T-cell (primary cell): ENCODE results near the gene NUDT14. TPM values are rescaled to one million over a fixed set of nuclear protein-coding genes. Genes with fewer than 3 reads are reported as not detected.

Experiments
- ATAC-seq, 4 experiments: fragments of 200-7000 bp in 3 of 4; fragments of 150-1000 bp in 1 of 4; cut with Tn5 transposase; replicated peaks in 1 of 4; 1 replicate in 3 of 4; 2 replicates in 1 of 4; pipeline ENCODE4 v1.10.0; 2021; ENCODE audit warnings: moderate library complexity in 3 of 4, mild to moderate bottlenecking in 2 of 4, moderate number of reproducible peaks in 1 of 4
- CTCF ChIA-PET, 2 donors: fragments of 300-600 bp; sonication (Branson Sonifier 250); formaldehyde crosslinking; loops; one replicate each; lab custom pipeline; 2022; ENCODE audit warnings: antibody characterized with exemption in 2 of 2; lab: Charles Lee
- POLR2A ChIA-PET, 2 donors: fragments of 300-600 bp; sonication (Branson Sonifier 250); formaldehyde crosslinking; loops; one replicate each; lab custom pipeline; 2022; ENCODE audit warnings: antibody characterized with exemption in 2 of 2; lab: Charles Lee
- DNase-seq, 35 experiments: peaks; one replicate each; pipeline versions ENCODE4 v3.0.0 to v3.0.0-alpha.2; 2013 to 2023
- H3K27ac ChIP-seq: one replicate; pipeline ENCODE4 v1.5.1; 2013; ENCODE audit warnings: low read length
- H3K27me3 ChIP-seq, 2 experiments: replicated peaks in 1 of 2; 1 replicate in 1 of 2; 2 replicates in 1 of 2; pipeline versions ENCODE4 v1.6.1 to v1.7.0; 2013; ENCODE audit warnings: low read length in 1 of 2, mixed read lengths in 1 of 2; ENCODE audit not compliant: control insufficient read depth in 2 of 2, insufficient read depth in 2 of 2; ENCODE audit errors: extremely low read depth in 1 of 2
- H3K36me3 ChIP-seq, 2 donors: 1 replicate in 1 of 2; 2 replicates in 1 of 2; pipeline versions ENCODE4 v1.6.1 to v1.7.0; 2013; ENCODE audit warnings: low read length in 1 of 2; ENCODE audit not compliant: control insufficient read depth in 2 of 2, insufficient read depth in 1 of 2; ENCODE audit errors: extremely low read depth in 1 of 2
- H3K4me1 ChIP-seq, 2 experiments: 1 replicate in 1 of 2; 2 replicates in 1 of 2; pipeline versions ENCODE4 v1.6.1 to v1.7.0; 2013; ENCODE audit warnings: low read length in 2 of 2, mixed read lengths in 1 of 2; ENCODE audit not compliant: insufficient read depth in 2 of 2, control insufficient read depth in 1 of 2; ENCODE audit errors: extremely low read depth in 1 of 2
- H3K4me3 ChIP-seq, 2 donors: 1 replicate in 1 of 2; 2 replicates in 1 of 2; pipeline versions ENCODE4 v1.5.1 to v1.7.0; 2013; ENCODE audit warnings: mild to moderate bottlenecking in 2 of 2, low read length in 1 of 2, moderate library complexity in 1 of 2; ENCODE audit not compliant: control insufficient read depth in 1 of 2; ENCODE audit errors: extremely low read depth in 1 of 2
- H3K9me3 ChIP-seq: 2 replicates; pipeline ENCODE4 v1.7.0; 2013
- H3K27ac Mint-ChIP-seq, 2 donors: one replicate each; pipeline ENCODE4 v1.8.0; 2020 to 2021; ENCODE audit warnings: mild to moderate bottlenecking in 2 of 2, mixed read lengths in 2 of 2
- H3K27me3 Mint-ChIP-seq, 2 donors: one replicate each; pipeline ENCODE4 v1.8.0; 2021 to 2022; ENCODE audit warnings: mixed read lengths in 2 of 2
- H3K36me3 Mint-ChIP-seq: one replicate; pipeline ENCODE4 v1.8.0; 2021; ENCODE audit warnings: mixed read lengths
- H3K4me1 Mint-ChIP-seq, 3 donors: one replicate each; pipeline ENCODE4 v1.8.0; 2020 to 2022; ENCODE audit warnings: mixed read lengths in 3 of 3, mild to moderate bottlenecking in 1 of 3
- H3K4me3 Mint-ChIP-seq, 3 donors: one replicate each; pipeline ENCODE4 v1.8.0; 2020 to 2022; ENCODE audit warnings: mild to moderate bottlenecking in 3 of 3, mixed read lengths in 3 of 3, moderate library complexity in 3 of 3
- H3K9me3 Mint-ChIP-seq, 3 donors: one replicate each; pipeline ENCODE4 v1.8.0; 2020 to 2022; ENCODE audit warnings: mixed read lengths in 3 of 3
- WGBS: methylation state at CpG from one replicate; pipeline ENCODE4 v1.1.5; 2013; ENCODE audit warnings: missing lambda C conversion rate; ENCODE audit not compliant: insufficient coverage; 5-methylcytosine and 5-hydroxymethylcytosine counted together
- total RNA-seq, 35 experiments: library from RNA in 6 of 35; stranded (reverse) in 6 of 35; fragments of 120-200 nt in 1 of 35; gene quantifications; one replicate each; pipeline versions ENCODE4 v1.2.1 to v1.2.4 and lab custom pipeline; 2013 to 2026

The NUDT14 gene
- total RNA-seq, 5 donors from 2014 or later (not counting 1 experiment from before 2014, with no cell fraction given), result 10.0 to 25.5 (median 20.2) TPM

GRCh38 chr14:105163040-105163742, 17.9 kb downstream of the NUDT14 start:
- no peak overlapping the region for H3K4me3 ChIP-seq
- H3K4me1 ChIP-seq, result peaks cover 0 to 5% of the 10 kb centered on the region in 2 experiments
- no peaks in the 10 kb centered on the region for H3K36me3 ChIP-seq
- peaks cover 0 to 5% (median 0%) of the 10 kb centered on the region in 3 donors for H3K4me1 Mint-ChIP-seq
- no peaks in the 10 kb centered on the region for H3K9me3 ChIP-seq
- H3K27me3 Mint-ChIP-seq, result peaks cover 0 to 11% of the 10 kb centered on the region in 2 donors
- ATAC-seq (no peak), DNase-seq (no peak)
- ChIA-PET POLR2A (no interaction called here), CTCF (no interaction called here)
- H3K9me3 Mint-ChIP-seq, result no peaks in the 10 kb centered on the region
- H3K4me3 Mint-ChIP-seq, result no peak overlapping the region
- no peak overlapping the region for H3K27ac Mint-ChIP-seq
- H3K27me3 ChIP-seq, result peaks cover 0 to 46% of the 10 kb centered on the region in 2 experiments
- no peaks in the 10 kb centered on the region for H3K36me3 Mint-ChIP-seq
- WGBS, result 77% methylated on average over 10 of the region's 18 CpGs
- H3K27ac ChIP-seq, result no peak overlapping the region

- Mint-ChIP-seq H3K4me3 (no peak overlapping the region), H3K9me3 (no peaks in the 10 kb centered on the region), H3K4me1 (peaks cover 0 to 5% (median 0%) of the 10 kb centered on the region in 3 donors), H3K27me3 (peaks cover 0 to 11% of the 10 kb centered on the region in 2 donors), H3K36me3 (no peaks in the 10 kb centered on the region), H3K27ac (no peak overlapping the region)
- Histone ChIP-seq H3K4me3 (no peak overlapping the region), H3K27ac (no peak overlapping the region), H3K36me3 (no peaks in the 10 kb centered on the region), H3K4me1 (peaks cover 0 to 5% of the 10 kb centered on the region in 2 experiments), H3K9me3 (no peaks in the 10 kb centered on the region), H3K27me3 (peaks cover 0 to 47% of the 10 kb centered on the region in 2 experiments)
- 86% methylated on average over 2 of the region's 2 CpGs for WGBS
- DNase-seq (no peak), ATAC-seq (no peak)
- ChIA-PET POLR2A (no interaction called here), CTCF (no interaction called here)
Measured at GRCh38 chr14:105162669-105162979, 18.5 kb downstream of the NUDT14 start.

GRCh38 chr14:105161964-105162668, 19.0 kb downstream of the NUDT14 start:
- H3K27ac Mint-ChIP-seq, result no peak overlapping the region
- CTCF ChIA-PET, result no interaction called here
- no peak overlapping the region for H3K27ac ChIP-seq
- no peaks in the 10 kb centered on the region for H3K36me3 ChIP-seq
- H3K4me1 ChIP-seq, result peaks cover 0 to 4% of the 10 kb centered on the region in 2 experiments
- ATAC-seq, result peak in 2 of 4 experiments; percentile 20
- peaks cover 0 to 5% (median 0%) of the 10 kb centered on the region in 3 donors for H3K4me1 Mint-ChIP-seq
- no peak overlapping the region for H3K4me3 Mint-ChIP-seq
- DNase-seq, result peak in 3 of 35 experiments; percentile 16 to 27 (median 20)
- H3K27me3 ChIP-seq, result peaks cover 0 to 46% of the 10 kb centered on the region in 2 experiments
- no peaks in the 10 kb centered on the region for H3K9me3 Mint-ChIP-seq
- no peaks in the 10 kb centered on the region for H3K36me3 Mint-ChIP-seq
- no peaks in the 10 kb centered on the region for H3K9me3 ChIP-seq
- H3K4me3 ChIP-seq, result no peak overlapping the region
- peaks cover 0 to 11% of the 10 kb centered on the region in 2 donors for H3K27me3 Mint-ChIP-seq
- 83% methylated on average over 6 of the region's 10 CpGs for WGBS
- POLR2A ChIA-PET, result no interaction called here

GRCh38 chr14:105161309-105161708, 19.8 kb downstream of the NUDT14 start:
- DNase-seq (no peak), ATAC-seq (no peak)
- H3K9me3 Mint-ChIP-seq, result no peaks in the 10 kb centered on the region
- H3K36me3 Mint-ChIP-seq, result no peaks in the 10 kb centered on the region
- CTCF ChIA-PET, result no interaction called here
- peaks cover 0 to 2% (median 0%) of the 10 kb centered on the region in 3 donors for H3K4me1 Mint-ChIP-seq
- Histone ChIP-seq H3K9me3 (no peaks in the 10 kb centered on the region), H3K27me3 (peaks cover 0 to 44% of the 10 kb centered on the region in 2 experiments), H3K27ac (no peak overlapping the region), H3K4me3 (no peak overlapping the region), H3K4me1 (no peaks in the 10 kb centered on the region), H3K36me3 (no peaks in the 10 kb centered on the region)
- no peak overlapping the region for H3K4me3 Mint-ChIP-seq
- whole genome bisulfite sequencing, result 84% methylated on average over 14 of the region's 15 CpGs
- POLR2A ChIA-PET, result no interaction called here
- peaks cover 0 to 4% of the 10 kb centered on the region in 2 donors for H3K27me3 Mint-ChIP-seq
- H3K27ac Mint-ChIP-seq, result no peak overlapping the region

- 60% methylated on average over 5 of the region's 12 CpGs for WGBS
- no peaks in the 10 kb centered on the region for H3K36me3 ChIP-seq
- H3K9me3 Mint-ChIP-seq, result no peaks in the 10 kb centered on the region
- H3K4me1 Mint-ChIP-seq, result peaks cover 0 to 2% (median 0%) of the 10 kb centered on the region in 3 donors
- no peaks in the 10 kb centered on the region for H3K36me3 Mint-ChIP-seq
- ATAC-seq (no peak), DNase-seq (no peak)
- H3K9me3 ChIP-seq, result no peaks in the 10 kb centered on the region
- H3K27ac Mint-ChIP-seq, result no peak overlapping the region
- peaks cover 0 to 3% of the 10 kb centered on the region in 2 donors for H3K27me3 Mint-ChIP-seq
- no peak overlapping the region for H3K4me3 ChIP-seq
- H3K4me3 Mint-ChIP-seq, result no peak overlapping the region
- no peaks in the 10 kb centered on the region for H3K4me1 ChIP-seq
- peaks cover 0 to 39% of the 10 kb centered on the region in 2 experiments for H3K27me3 ChIP-seq
- ChIA-PET CTCF (no interaction called here), POLR2A (no interaction called here)
- no peak overlapping the region for H3K27ac ChIP-seq
Measured at GRCh38 chr14:105160776-105161175, 20.3 kb downstream of the NUDT14 start.

- Mint-ChIP-seq H3K4me1 (no peaks in the 10 kb centered on the region), H3K27ac (no peak overlapping the region), H3K36me3 (no peaks in the 10 kb centered on the region), H3K4me3 (no peak overlapping the region), H3K27me3 (no peaks in the 10 kb centered on the region), H3K9me3 (no peaks in the 10 kb centered on the region)
- no peak for ATAC-seq
- DNase-seq, result no peak
- no peaks in the 10 kb centered on the region for H3K4me1 ChIP-seq
- ChIA-PET POLR2A (interaction anchor here in 1 of 2 donors (0.5 kb wide), 1 partner anchor 349 kb away, joined by 6 read pairs; no protein-coding TSS in a partner anchor), CTCF (interaction anchor here in 1 of 2 donors (0.7 kb wide), 1 partner anchor 89 kb away, joined by 3 read pairs; no protein-coding TSS in a partner anchor)
- H3K36me3 ChIP-seq, result no peaks in the 10 kb centered on the region
- no peaks in the 10 kb centered on the region for H3K9me3 ChIP-seq
- H3K27ac ChIP-seq, result no peak overlapping the region
- H3K27me3 ChIP-seq, result peaks cover 0 to 28% of the 10 kb centered on the region in 2 experiments
- no peak overlapping the region for H3K4me3 ChIP-seq
- 84% methylated on average over 10 of the region's 14 CpGs for WGBS
Measured at GRCh38 chr14:105159344-105159743, 21.8 kb downstream of the NUDT14 start.
